ENCODE measurements around the gene FRMD4B.

DNA sequence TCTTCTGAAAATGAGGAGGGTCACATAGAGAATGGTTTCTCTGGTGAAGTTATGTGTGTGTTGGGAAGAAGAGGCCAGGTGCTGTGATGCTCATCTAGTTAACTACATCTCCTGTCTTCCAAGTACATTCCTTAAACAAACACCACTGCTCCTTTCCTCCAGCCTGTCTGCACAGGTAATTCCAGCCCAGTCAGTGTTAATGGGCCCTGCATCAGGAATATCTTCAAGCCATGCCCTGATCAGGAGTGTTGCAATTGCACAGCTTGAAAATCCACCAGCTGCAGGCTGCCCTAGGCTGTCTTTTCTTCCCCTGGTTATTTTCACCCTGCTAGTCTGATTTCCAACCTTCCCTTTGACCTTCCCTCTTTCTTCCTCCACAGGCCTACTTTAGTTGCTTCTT lies 221.6 kb downstream of the FRMD4B start:
- TF ChIP-seq EZH2 (IDR thresholded peaks at IDR 0.05) = no peak
- TF ChIP-seq POLR2AphosphoS5 (IDR thresholded peaks at IDR 0.05; ENCODE audit: borderline replicate concordance, low read depth, low read length) = no peak

All from SK-N-MC (cell line).